Peyer's patch (tissue), 4 donors: ENCODE results near the gene PPM1E. TPM values are rescaled to one million over a fixed set of nuclear protein-coding genes. Genes with fewer than 3 reads are reported as not detected.

Experiments used
- DNase-seq, 3 donors: peaks; one replicate each; pipeline ENCODE4 v3.0.0-alpha.2; 2017 to 2019
- H3K27ac ChIP-seq, 4 donors: fragments of 200-600 bp; sonication (generic); one replicate each; pipeline ENCODE4 v1.5.1; 2016 to 2019
- H3K27me3 ChIP-seq, 2 donors: fragments of 200-600 bp; sonication (generic); one replicate each; pipeline ENCODE4 v1.5.1; 2019
- H3K36me3 ChIP-seq, 3 donors: fragments of 200-600 bp; sonication (generic); one replicate each; pipeline ENCODE4 v1.5.1; 2016 to 2019
- H3K4me1 ChIP-seq, 4 donors: fragments of 200-600 bp; sonication (generic); one replicate each; pipeline ENCODE4 v1.5.1; 2016 to 2019
- H3K4me3 ChIP-seq, 4 donors: fragments of 200-600 bp; sonication (generic); 1 replicate in 3 of 4; 2 replicates in 1 of 4; pipeline ENCODE4 v1.5.1; 2016 to 2019; ENCODE audit warnings: mild to moderate bottlenecking in 1 of 4
- H3K9me3 ChIP-seq, 4 donors: fragments of 200-600 bp; sonication (generic); one replicate each; pipeline ENCODE4 v1.5.1; 2016 to 2019; ENCODE audit warnings: mild to moderate bottlenecking in 1 of 4
- POLR2A ChIP-seq, 2 donors: fragments of 450-650 bp; IDR thresholded peaks; one replicate each; pipeline ENCODE4 v1.5.1; 2017; ENCODE audit warnings: antibody characterized with exemption in 2 of 2, mild to moderate bottlenecking in 2 of 2, moderate library complexity in 2 of 2
- total RNA-seq, 4 donors: library from RNA; depleted of rRNA; stranded (reverse); fragments of >200 nt; gene quantifications; one replicate each; pipeline ENCODE4 v1.1.0, GENCODE V29; 2016
- TF ChIP-seq, protein P1 (sequence below), 6 experiments: fragments of 450-650 bp in 4 of 6; fragments of 200-600 bp in 2 of 6; sonication (generic) in 1 of 6; IDR thresholded peaks; one replicate each; pipeline ENCODE4 v1.5.1; 2017 to 2019; ENCODE audit warnings: antibody characterized with exemption in 6 of 6, mild to moderate bottlenecking in 3 of 6, moderate library complexity in 1 of 6

The PPM1E gene
- total RNA-seq, 4 donors from 2014 or later, result 0.13 to 0.18 TPM; not detected in 2

DNA sequence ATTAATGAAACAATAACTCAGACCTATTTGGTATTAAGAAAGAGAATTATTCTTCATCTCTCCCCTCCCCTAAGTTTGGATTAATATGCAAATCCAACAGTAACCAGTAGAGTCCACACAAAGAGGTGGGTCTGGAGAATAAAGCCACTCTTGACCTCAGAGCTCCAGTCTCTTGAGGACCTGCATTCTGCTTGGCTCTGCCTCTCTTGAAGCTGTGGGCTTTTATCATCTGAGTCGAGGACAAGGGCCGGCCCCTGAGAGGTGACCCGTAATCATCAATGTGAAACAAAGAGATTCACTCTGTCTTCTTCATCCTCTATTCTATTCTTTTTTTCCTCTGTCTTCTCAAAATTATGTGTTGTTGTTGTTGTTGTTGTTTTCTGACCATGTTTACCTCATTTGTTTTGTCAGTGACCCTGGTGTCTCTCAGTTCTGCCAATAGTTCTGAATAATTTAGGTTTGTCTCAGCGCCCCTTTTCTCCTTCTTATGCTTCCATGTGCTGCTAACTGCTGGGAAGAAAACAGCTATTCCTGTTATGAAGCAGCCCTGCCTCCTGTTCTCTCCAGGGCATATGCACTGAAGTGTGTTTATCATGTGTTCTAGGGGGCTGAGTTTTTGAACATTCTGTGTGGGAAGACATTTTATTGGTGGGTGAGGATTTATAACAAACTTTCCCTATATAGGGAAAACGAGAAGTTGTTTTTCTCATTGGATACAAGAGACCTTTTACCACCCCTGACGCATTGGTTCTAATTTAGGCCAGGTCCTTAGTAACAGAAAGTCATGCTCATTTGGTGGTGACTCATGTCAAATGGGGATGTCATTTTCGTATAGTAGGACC, 215.2 kb downstream of the PPM1E start:
- Histone ChIP-seq H3K27ac (no peak overlapping the region), H3K4me3 (no peak overlapping the region), H3K9me3 (no peaks in the 10 kb centered on the region), H3K36me3 (no peaks in the 10 kb centered on the region), H3K27me3 (no peaks in the 10 kb centered on the region), H3K4me1 (no peaks in the 10 kb centered on the region)
- TF ChIP-seq, protein P1, sequence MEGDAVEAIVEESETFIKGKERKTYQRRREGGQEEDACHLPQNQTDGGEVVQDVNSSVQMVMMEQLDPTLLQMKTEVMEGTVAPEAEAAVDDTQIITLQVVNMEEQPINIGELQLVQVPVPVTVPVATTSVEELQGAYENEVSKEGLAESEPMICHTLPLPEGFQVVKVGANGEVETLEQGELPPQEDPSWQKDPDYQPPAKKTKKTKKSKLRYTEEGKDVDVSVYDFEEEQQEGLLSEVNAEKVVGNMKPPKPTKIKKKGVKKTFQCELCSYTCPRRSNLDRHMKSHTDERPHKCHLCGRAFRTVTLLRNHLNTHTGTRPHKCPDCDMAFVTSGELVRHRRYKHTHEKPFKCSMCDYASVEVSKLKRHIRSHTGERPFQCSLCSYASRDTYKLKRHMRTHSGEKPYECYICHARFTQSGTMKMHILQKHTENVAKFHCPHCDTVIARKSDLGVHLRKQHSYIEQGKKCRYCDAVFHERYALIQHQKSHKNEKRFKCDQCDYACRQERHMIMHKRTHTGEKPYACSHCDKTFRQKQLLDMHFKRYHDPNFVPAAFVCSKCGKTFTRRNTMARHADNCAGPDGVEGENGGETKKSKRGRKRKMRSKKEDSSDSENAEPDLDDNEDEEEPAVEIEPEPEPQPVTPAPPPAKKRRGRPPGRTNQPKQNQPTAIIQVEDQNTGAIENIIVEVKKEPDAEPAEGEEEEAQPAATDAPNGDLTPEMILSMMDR (IDR thresholded peaks at IDR 0.05), result no peak
- no peak for TF ChIP-seq POLR2A (IDR thresholded peaks at IDR 0.05)
- no peak for DNase-seq

DNA sequence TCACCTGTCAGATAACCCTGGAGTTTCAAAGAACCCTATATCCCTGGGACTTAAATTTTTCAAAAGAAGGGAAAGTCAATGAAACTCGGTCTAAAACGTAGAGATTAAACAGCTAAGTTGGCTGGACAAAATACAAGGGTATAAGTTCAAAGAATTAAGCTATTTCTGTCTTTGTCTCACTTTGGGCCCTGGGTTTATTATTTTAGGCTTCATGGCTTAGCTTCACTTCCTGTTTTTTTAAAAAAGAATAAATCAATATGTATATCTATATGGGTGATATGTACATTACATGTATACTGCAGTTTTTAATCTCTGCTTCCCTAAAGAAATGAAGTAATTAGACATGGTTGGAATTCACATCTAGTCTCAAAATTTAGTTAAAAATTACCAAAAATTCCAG, 218.7 kb downstream of the PPM1E start:
- Histone ChIP-seq H3K9me3 (no peaks in the 10 kb centered on the region), H3K36me3 (no peaks in the 10 kb centered on the region), H3K27ac (no peak overlapping the region), H3K27me3 (no peaks in the 10 kb centered on the region), H3K4me3 (no peak overlapping the region), H3K4me1 (no peaks in the 10 kb centered on the region)
- DNase-seq, result no peak
- TF ChIP-seq, protein P1 (IDR thresholded peaks at IDR 0.05), result no peak
- TF ChIP-seq POLR2A (IDR thresholded peaks at IDR 0.05), result no peak

DNA sequence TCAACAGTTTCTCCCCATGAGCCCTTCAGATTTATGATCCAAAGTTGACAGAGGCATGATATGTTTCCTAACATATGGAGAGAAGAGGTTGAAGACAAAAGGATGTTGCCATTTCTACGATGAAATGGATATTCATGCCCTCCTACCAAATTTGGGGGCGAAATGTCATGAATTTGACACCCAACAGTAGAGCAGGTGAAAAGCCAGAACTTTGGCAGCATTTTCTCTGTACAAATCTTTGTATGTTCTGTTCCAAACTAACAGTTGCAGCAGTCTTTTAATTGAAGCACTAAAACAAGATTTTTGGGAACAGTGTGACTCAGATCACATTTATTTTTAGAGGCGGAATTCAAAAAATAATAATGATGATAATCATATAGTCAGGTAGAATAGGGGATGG, 220.9 kb downstream of the PPM1E start:
- H3K36me3 ChIP-seq, result no peaks in the 10 kb centered on the region
- TF ChIP-seq, protein P1 (IDR thresholded peaks at IDR 0.05), result no peak
- TF ChIP-seq POLR2A (IDR thresholded peaks at IDR 0.05), result no peak
- no peak for DNase-seq
- no peaks in the 10 kb centered on the region for H3K9me3 ChIP-seq
- no peak overlapping the region for H3K4me3 ChIP-seq
- no peaks in the 10 kb centered on the region for H3K4me1 ChIP-seq
- H3K27ac ChIP-seq, result no peak overlapping the region
- H3K27me3 ChIP-seq, result no peaks in the 10 kb centered on the region

DNA sequence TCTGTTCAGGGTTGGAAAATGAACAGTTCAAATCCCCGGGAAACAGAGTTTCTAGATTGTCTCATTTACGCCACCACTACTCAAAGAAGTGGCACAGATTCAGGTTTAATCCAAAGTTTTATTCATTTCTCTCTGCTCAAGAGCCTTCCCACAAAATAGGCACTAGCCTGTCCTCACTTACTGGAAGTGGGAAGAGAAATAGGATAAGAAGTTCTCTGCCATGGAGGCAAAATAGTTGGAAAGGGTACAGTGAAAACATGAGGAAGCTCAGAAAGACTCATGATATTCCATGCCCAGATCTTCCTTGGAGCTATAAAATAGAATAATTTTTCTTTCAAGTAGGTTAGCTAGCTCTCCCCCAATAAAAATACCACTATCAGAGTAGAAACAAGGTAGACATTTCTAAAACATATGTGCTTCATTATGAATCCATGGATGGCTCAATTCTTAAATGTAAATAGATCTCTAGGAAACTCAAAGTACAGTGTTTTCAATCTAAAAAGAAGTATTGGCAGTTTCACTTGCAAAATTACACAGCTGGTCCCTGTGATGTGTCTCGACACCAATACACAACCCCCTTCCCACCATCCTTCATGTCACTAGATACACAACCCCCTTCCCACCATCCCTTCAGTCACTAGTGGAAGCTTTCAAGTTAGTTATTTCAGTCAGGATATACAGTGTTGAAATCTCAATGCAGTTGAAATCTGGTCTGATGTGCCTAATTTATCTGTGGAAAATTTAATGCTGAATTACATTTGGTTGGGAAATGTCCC, 225.2 kb downstream of the PPM1E start:
- Histone ChIP-seq H3K9me3 (no peaks in the 10 kb centered on the region), H3K27me3 (no peaks in the 10 kb centered on the region), H3K4me3 (no peak overlapping the region), H3K36me3 (no peaks in the 10 kb centered on the region), H3K4me1 (no peaks in the 10 kb centered on the region), H3K27ac (no peak overlapping the region)
- DNase-seq, result no peak
- TF ChIP-seq, protein P1 (IDR thresholded peaks at IDR 0.05), result no peak
- TF ChIP-seq POLR2A (IDR thresholded peaks at IDR 0.05), result no peak

DNA sequence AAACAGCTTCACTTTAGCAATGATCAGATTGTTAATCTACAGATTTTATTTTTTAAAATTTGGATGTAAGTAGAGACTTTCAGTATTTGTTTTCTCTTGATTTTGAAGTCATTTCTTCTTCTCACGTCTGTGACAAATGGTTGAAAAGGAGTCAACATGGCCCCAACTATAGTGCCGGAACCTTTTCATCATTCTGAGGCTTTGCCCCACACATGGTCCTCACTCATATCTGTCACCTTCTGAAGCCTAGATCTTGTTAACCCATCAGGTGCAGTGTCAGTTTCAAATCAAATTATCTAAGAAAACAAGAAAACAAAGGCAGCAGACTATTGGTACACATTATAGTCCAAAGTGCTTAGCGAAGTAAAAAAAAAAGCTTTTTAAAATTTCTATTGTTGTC, 227.0 kb downstream of the PPM1E start:
- no peaks in the 10 kb centered on the region for H3K27me3 ChIP-seq
- DNase-seq, result no peak
- no peaks in the 10 kb centered on the region for H3K9me3 ChIP-seq
- no peaks in the 10 kb centered on the region for H3K4me1 ChIP-seq
- no peak overlapping the region for H3K27ac ChIP-seq
- no peak for TF ChIP-seq POLR2A (IDR thresholded peaks at IDR 0.05)
- no peak overlapping the region for H3K4me3 ChIP-seq
- H3K36me3 ChIP-seq, result no peaks in the 10 kb centered on the region

DNA sequence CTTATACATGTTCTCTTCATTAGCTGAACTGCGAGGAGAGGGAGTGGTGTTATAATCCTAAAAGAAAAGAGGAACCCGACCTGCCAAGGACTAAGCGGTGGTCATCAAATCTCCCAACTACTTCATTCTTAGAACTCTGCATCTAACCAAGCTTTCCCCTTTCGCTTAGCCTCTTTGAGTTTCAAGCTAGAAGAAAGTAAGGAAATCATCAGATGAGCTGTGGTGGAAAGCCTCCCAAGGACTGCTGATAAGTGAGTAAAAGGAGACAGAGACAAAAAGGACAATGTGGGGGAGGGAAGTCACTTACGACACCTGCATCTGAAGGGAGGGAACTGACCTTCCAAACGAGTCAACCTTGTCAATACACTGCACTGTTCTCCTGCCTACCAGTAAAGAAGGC, 229.7 kb downstream of the PPM1E start:
- no peak for DNase-seq

More for the DNA sequence above, 229.7 kb downstream of the PPM1E start:
- H3K36me3 ChIP-seq, result no peaks in the 10 kb centered on the region
- no peak overlapping the region for H3K4me3 ChIP-seq
- no peaks in the 10 kb centered on the region for H3K4me1 ChIP-seq
- no peaks in the 10 kb centered on the region for H3K27me3 ChIP-seq
- H3K27ac ChIP-seq, result no peak overlapping the region
- TF ChIP-seq POLR2A (IDR thresholded peaks at IDR 0.05), result no peak
- TF ChIP-seq, protein P1 (IDR thresholded peaks at IDR 0.05), result no peak
- no peaks in the 10 kb centered on the region for H3K9me3 ChIP-seq
